Colonic mucosa (tissue), 4 donors: ENCODE data around the gene P4HB. TPM values are rescaled to one million over a fixed set of nuclear protein-coding genes. Genes with fewer than 3 reads are reported as not detected.

ENCODE experiments used
- DNase-seq: peaks from one replicate; pipeline ENCODE4 v3.0.0-alpha.2; 2020
- H3K27ac ChIP-seq: fragments of 200-600 bp; one replicate; pipeline ENCODE4 v1.8.0; 2021
- H3K27me3 ChIP-seq: fragments of 200-600 bp; one replicate; pipeline ENCODE4 v1.8.0; 2021
- H3K36me3 ChIP-seq: fragments of 200-600 bp; one replicate; pipeline ENCODE4 v1.8.0; 2021
- H3K4me1 ChIP-seq: fragments of 200-600 bp; one replicate; pipeline ENCODE4 v1.8.0; 2021; ENCODE audit warnings: mild to moderate bottlenecking
- H3K4me3 ChIP-seq: fragments of 200-600 bp; one replicate; pipeline ENCODE4 v1.8.0; 2021
- H3K9ac ChIP-seq, 2 donors: one replicate each; pipeline ENCODE4 v1.7.0; 2013; ENCODE audit warnings: control low read depth in 2 of 2, low read depth in 2 of 2, low read length in 2 of 2
- H3K9me3 ChIP-seq: fragments of 200-600 bp; one replicate; pipeline ENCODE4 v1.8.0; 2021
- CTCF ChIP-seq: fragments of 200-600 bp; IDR thresholded peaks from one replicate; pipeline ENCODE4 v1.8.0; 2022; ENCODE audit warnings: antibody characterized with exemption, mild to moderate bottlenecking
- intact Hi-C: fragments of 100-400 bp; cut with DNase I; formaldehyde crosslinking; loops from one replicate; pipeline ENCODE4 v1.14.1; 2022
- total RNA-seq, 2 donors: library from RNA; stranded (reverse); fragmentation: NEBNext Ultra II Directional in 1 of 2; extraction: Animal tissue kit (Norgen Biotek cat#: 25700) in 1 of 2; gene quantifications; one replicate each; pipeline ENCODE4 v1.2.1, GENCODE V29; 2021
- donor health status: healthy.
- donor health status: DM: no; HTN: no; CAD: no.
- donor health status: DM: no; HTN: no; CAD: no.

Gene P4HB
- total RNA-seq, 2 donors from 2014 or later = 719 to 1,051 TPM

GRCh38 chr17:81865358-81865732 is 5.0 kb upstream of the P4HB start:
- no peak for TF ChIP-seq CTCF
- DNase-seq = no peak
- Histone ChIP-seq H3K4me3 (no peak overlapping the region), H3K27me3 (no peaks in the 10 kb centered on the region), H3K27ac (peak overlapping the region; percentile 80), H3K36me3 (no peaks in the 10 kb centered on the region), H3K9me3 (no peaks in the 10 kb centered on the region), H3K9ac (peak overlapping the region; percentile 48 to 86), H3K4me1 (peaks cover 39% of the 10 kb centered on the region)
- intact Hi-C loops = no loop called here

DNA sequence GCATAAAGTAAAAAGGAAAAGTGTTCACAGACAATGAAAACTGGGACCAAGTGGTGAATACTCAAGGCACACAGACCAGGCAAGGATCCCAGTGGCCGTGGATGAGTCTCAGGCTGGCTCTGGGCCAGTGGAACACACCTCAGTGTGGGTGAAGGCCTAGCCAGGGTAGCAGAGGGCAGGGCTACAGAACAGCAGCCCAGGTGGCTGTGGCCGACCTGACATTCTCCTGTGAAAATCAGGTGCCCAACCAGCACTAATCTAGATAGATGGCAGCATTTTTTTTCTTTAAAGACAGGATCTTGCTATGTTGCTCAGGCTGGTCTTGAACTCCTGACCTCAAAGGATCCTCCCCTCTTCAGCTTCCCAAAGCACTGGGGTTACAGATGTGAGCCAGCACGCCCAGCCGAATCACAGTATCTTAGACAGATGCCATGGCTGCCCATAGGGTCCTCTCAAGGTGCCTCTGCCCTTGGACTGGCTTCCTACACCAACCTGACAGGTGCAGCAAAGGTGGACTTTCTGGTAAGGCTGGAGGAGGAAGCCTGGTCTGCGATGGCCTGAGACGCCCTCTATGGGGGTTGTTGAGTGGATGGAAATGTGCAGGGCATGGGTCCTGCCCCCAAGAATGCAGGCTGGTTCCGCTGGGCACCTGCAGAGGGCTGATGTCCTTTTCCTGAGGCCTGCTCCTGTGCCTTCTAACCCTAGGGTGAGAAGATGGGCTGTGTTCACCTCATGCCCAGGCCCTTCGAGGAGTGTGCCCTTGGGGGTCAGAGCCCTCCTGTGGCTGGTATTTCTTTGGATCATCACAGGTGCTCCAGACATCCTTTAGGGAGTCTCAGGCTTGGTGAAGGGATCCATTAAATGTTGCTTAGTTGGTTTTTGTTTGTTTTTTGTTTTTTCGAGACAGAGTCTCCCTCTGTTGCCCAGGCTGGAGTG is 3.8 kb upstream of the P4HB start:
- Histone ChIP-seq H3K4me3 (no peak overlapping the region), H3K9me3 (no peaks in the 10 kb centered on the region), H3K9ac (peak overlapping the region in 1 of 2 donors; percentile 86), H3K27ac (no peak overlapping the region), H3K36me3 (no peaks in the 10 kb centered on the region), H3K27me3 (no peaks in the 10 kb centered on the region), H3K4me1 (peaks cover 38% of the 10 kb centered on the region)
- DNase-seq = no peak
- intact Hi-C loops = no loop called here
- TF ChIP-seq CTCF = no peak

- H3K27me3 ChIP-seq = no peaks in the 10 kb centered on the region
- TF ChIP-seq CTCF = no peak
- no peak overlapping the region for H3K4me3 ChIP-seq
- H3K36me3 ChIP-seq = peaks cover 3% of the 10 kb centered on the region
- peaks cover 41% of the 10 kb centered on the region for H3K4me1 ChIP-seq
- no peak for DNase-seq
- no peaks in the 10 kb centered on the region for H3K9me3 ChIP-seq
- H3K9ac ChIP-seq = peak overlapping the region in 1 of 2 donors; percentile 24
- intact Hi-C loops = no loop called here
- no peak overlapping the region for H3K27ac ChIP-seq
These were observed 2.9 kb upstream of the P4HB start for GRCh38 chr17:81863123-81863675.

GRCh38 chr17:81860756-81861568 is 627 bp upstream of the P4HB start:
- Histone ChIP-seq H3K4me3 (peak overlapping the region; percentile 44), H3K36me3 (peaks cover 4% of the 10 kb centered on the region), H3K9me3 (no peaks in the 10 kb centered on the region), H3K9ac (peak overlapping the region; percentile 85 to 97), H3K4me1 (peaks cover 28% of the 10 kb centered on the region), H3K27me3 (no peaks in the 10 kb centered on the region), H3K27ac (peak overlapping the region; percentile 89)
- TF ChIP-seq CTCF = no peak
- intact Hi-C loops = no loop called here
- peak; percentile 99 for DNase-seq
